ENCODE data around the gene ADGRE2.
"Not testable (repeated sequence)": the region's sequence is repeated elsewhere in the genome, so short reads cannot be mapped to it uniquely, and the experiment has no call there.

Gene ADGRE2

GRCh38 chr19:14778110-14778845, at the start of gene ADGRE2:
ADGRE2 (minus strand) TSS chr19:14778560; CDS start chr19:14776756, 1,804 bp downstream.
- not testable (repeated sequence) for H3K9me3 ChIP-seq; H3K36me3 ChIP-seq; H3K27ac ChIP-seq; H3K27me3 ChIP-seq; H3K4me3 ChIP-seq (ENCODE audit: low read depth in 1 of 2, low read length in 1 of 2)
- H3K4me1 ChIP-seq (ENCODE audit: control insufficient read depth in 1 of 2, insufficient read depth in 1 of 2, low read depth in 1 of 2, low read length in 1 of 2) = peaks cover 28 to 31% of the 10 kb centered on the region in 2 experiments

GRCh38 chr19:14826006-14826405, 47.6 kb upstream of the ADGRE2 start:
- TF ChIP-seq CTCF (IDR thresholded peaks at IDR 0.05) = no peak
- H3K36me3 ChIP-seq = no peaks in the 10 kb centered on the region

GRCh38 chr19:14821937-14822336, 43.6 kb upstream of the ADGRE2 start:
- Histone ChIP-seq H3K9me3 (no peaks in the 10 kb centered on the region), H3K27ac (no peak overlapping the region), H3K4me3 (ENCODE audit: low read depth in 1 of 2, low read length in 1 of 2) (no peak overlapping the region), H3K27me3 (no peaks in the 10 kb centered on the region), H3K4me1 (ENCODE audit: control insufficient read depth in 1 of 2, insufficient read depth in 1 of 2, low read depth in 1 of 2, low read length in 1 of 2) (peaks cover 0 to 4% of the 10 kb centered on the region in 2 experiments), H3K36me3 (no peaks in the 10 kb centered on the region)
- no peak for TF ChIP-seq CTCF (IDR thresholded peaks at IDR 0.05)

More at GRCh38 chr19:14826006-14826405, 47.6 kb upstream of the ADGRE2 start:
- H3K4me3 ChIP-seq (ENCODE audit: low read depth in 1 of 2, low read length in 1 of 2) = no peak overlapping the region
- H3K9me3 ChIP-seq = no peaks in the 10 kb centered on the region
- H3K4me1 ChIP-seq (ENCODE audit: control insufficient read depth in 1 of 2, insufficient read depth in 1 of 2, low read depth in 1 of 2, low read length in 1 of 2) = peaks cover 0 to 4% of the 10 kb centered on the region in 2 experiments
- H3K27me3 ChIP-seq = no peaks in the 10 kb centered on the region
- no peak overlapping the region for H3K27ac ChIP-seq

- H3K9me3 ChIP-seq = no peaks in the 10 kb centered on the region
- H3K4me3 ChIP-seq (ENCODE audit: low read depth in 1 of 2, low read length in 1 of 2) = no peak overlapping the region
- H3K27ac ChIP-seq = no peak overlapping the region
- no peaks in the 10 kb centered on the region for H3K36me3 ChIP-seq
- TF ChIP-seq CTCF (IDR thresholded peaks at IDR 0.05) = no peak
- H3K27me3 ChIP-seq = no peaks in the 10 kb centered on the region
- H3K4me1 ChIP-seq (ENCODE audit: control insufficient read depth in 1 of 2, insufficient read depth in 1 of 2, low read depth in 1 of 2, low read length in 1 of 2) = peaks cover 0 to 4% of the 10 kb centered on the region in 2 experiments
Measured at GRCh38 chr19:14818588-14818987, 40.2 kb upstream of the ADGRE2 start.

GRCh38 chr19:14817052-14817451, 38.7 kb upstream of the ADGRE2 start:
- TF ChIP-seq CTCF (IDR thresholded peaks at IDR 0.05) = no peak
- Histone ChIP-seq H3K9me3 (no peaks in the 10 kb centered on the region), H3K27me3 (no peaks in the 10 kb centered on the region)

GRCh38 chr19:14814982-14815652, 36.8 kb upstream of the ADGRE2 start:
- Histone ChIP-seq H3K27me3 (no peaks in the 10 kb centered on the region), H3K36me3 (no peaks in the 10 kb centered on the region), H3K4me3 (ENCODE audit: low read depth in 1 of 2, low read length in 1 of 2) (no peak overlapping the region), H3K27ac (no peak overlapping the region), H3K9me3 (no peaks in the 10 kb centered on the region), H3K4me1 (ENCODE audit: control insufficient read depth in 1 of 2, insufficient read depth in 1 of 2, low read depth in 1 of 2, low read length in 1 of 2) (no peaks in the 10 kb centered on the region)
- no peak for TF ChIP-seq CTCF (IDR thresholded peaks at IDR 0.05)

More at GRCh38 chr19:14817052-14817451, 38.7 kb upstream of the ADGRE2 start:
- H3K27ac ChIP-seq = no peak overlapping the region
- peaks cover 0 to 3% of the 10 kb centered on the region in 2 experiments for H3K4me1 ChIP-seq (ENCODE audit: control insufficient read depth in 1 of 2, insufficient read depth in 1 of 2, low read depth in 1 of 2, low read length in 1 of 2)
- no peaks in the 10 kb centered on the region for H3K36me3 ChIP-seq
- no peak overlapping the region for H3K4me3 ChIP-seq (ENCODE audit: low read depth in 1 of 2, low read length in 1 of 2)

All from neutrophil (primary cell).